NT2/D1 (cell line): ENCODE data around the gene NRXN3.

Source experiments
- SUZ12 ChIP-seq: IDR thresholded peaks from 2 replicates; pipeline ENCODE4 v1.6.1; 2011; ENCODE audit not compliant: insufficient read length, insufficient read depth; ENCODE audit errors: extremely low read depth
- YY1 ChIP-seq: IDR thresholded peaks from 2 replicates; pipeline ENCODE4 v1.6.1; 2011; ENCODE audit not compliant: insufficient read length, insufficient read depth
- ZNF274 ChIP-seq: IDR thresholded peaks from 2 replicates; pipeline ENCODE4 v1.6.1; 2011; ENCODE audit warnings: mild to moderate bottlenecking, low read depth, low read length

- TF ChIP-seq ZNF274, result no peak
- no peak for TF ChIP-seq YY1
- no peak for TF ChIP-seq SUZ12
Observed at GRCh38 chr14:78156196-78156595, 14.0 kb upstream of the NRXN3 start.
